Endodermal cell (in vitro differentiated cells): ENCODE results near the gene FAM163A. TPM values are rescaled to one million over a fixed set of nuclear protein-coding genes. Genes with fewer than 3 reads are reported as not detected.

Source experiments
- DNase-seq: peaks from one replicate; pipeline ENCODE4 v3.0.0-alpha.2; 2017
- H3K27ac ChIP-seq: 2 replicates; pipeline ENCODE4 v1.5.1; 2013; ENCODE audit warnings: mild to moderate bottlenecking, low read depth, low read length, moderate library complexity
- H3K27me3 ChIP-seq: 2 replicates; pipeline ENCODE4 v1.6.1; 2013; ENCODE audit warnings: mild to moderate bottlenecking, low read length, moderate library complexity; ENCODE audit not compliant: insufficient read depth, control insufficient read depth, poor library complexity, severe bottlenecking
- H3K36me3 ChIP-seq: 2 replicates; pipeline ENCODE4 v1.7.0; 2013; ENCODE audit warnings: mild to moderate bottlenecking, low read length, moderate library complexity; ENCODE audit not compliant: control insufficient read depth, insufficient read depth
- H3K4me1 ChIP-seq: one replicate; pipeline ENCODE4 v1.7.0; 2013; ENCODE audit warnings: low read length; ENCODE audit not compliant: control insufficient read depth, insufficient read depth
- H3K4me3 ChIP-seq: 2 replicates; pipeline ENCODE4 v1.5.1; 2013; ENCODE audit warnings: mild to moderate bottlenecking, low read length, moderate library complexity
- H3K9ac ChIP-seq: 2 replicates; pipeline ENCODE4 v1.6.1; 2013; ENCODE audit warnings: mild to moderate bottlenecking, low read length, moderate library complexity; ENCODE audit not compliant: poor library complexity, severe bottlenecking; ENCODE audit errors: extremely low read depth
- H3K9me3 ChIP-seq: 2 replicates; pipeline ENCODE4 v1.6.1; 2013; ENCODE audit warnings: mild to moderate bottlenecking, low read length, moderate library complexity; ENCODE audit not compliant: control insufficient read depth
- H3K27ac Mint-ChIP-seq: 2 replicates; pipeline ENCODE4 v1.8.0; 2020; ENCODE audit warnings: mixed read lengths
- H3K27me3 Mint-ChIP-seq: 2 replicates; pipeline ENCODE4 v1.8.0; 2021; ENCODE audit warnings: mild to moderate bottlenecking, mixed read lengths; ENCODE audit not compliant: insufficient read depth
- H3K36me3 Mint-ChIP-seq: 2 replicates; pipeline ENCODE4 v1.8.0; 2020; ENCODE audit warnings: low read depth, mixed read lengths
- H3K4me1 Mint-ChIP-seq: 2 replicates; pipeline ENCODE4 v1.8.0; 2020; ENCODE audit warnings: mixed read lengths
- H3K4me3 Mint-ChIP-seq: 2 replicates; pipeline ENCODE4 v1.8.0; 2020; ENCODE audit warnings: mild to moderate bottlenecking, moderate library complexity, mixed read lengths
- H3K9me3 Mint-ChIP-seq: 2 replicates; pipeline ENCODE4 v1.8.0; 2020; ENCODE audit warnings: mild to moderate bottlenecking, mixed read lengths
- WGBS, 2 experiments: methylation state at CpG; one replicate each; pipeline versions ENCODE4 v1.1.5 to v1.1.7; 2013; ENCODE audit warnings: missing lambda C conversion rate in 2 of 2, mixed read lengths in 1 of 2; ENCODE audit not compliant: insufficient coverage in 1 of 2, insufficient read length in 1 of 2; 5-methylcytosine and 5-hydroxymethylcytosine counted together
- total RNA-seq, 2 donors: library from RNA; stranded (reverse); fragmentation: NEBNext Ultra II Directional in 1 of 2; extraction: Animal tissue kit (Norgen Biotek cat#: 25700) in 1 of 2; gene quantifications; 2 replicates in 1 of 2; 3 replicates in 1 of 2; pipeline ENCODE4 v1.2.1, GENCODE V29; 2021
- TF ChIP-seq, protein P1 (sequence below): fragments of 200-600 bp; sonication (generic); conservative IDR thresholded peaks from 2 replicates; pipeline ENCODE4 v1.5.0; 2021; ENCODE audit warnings: antibody characterized with exemption, mild to moderate bottlenecking

The FAM163A gene
- total RNA-seq, 2 donors from 2014 or later, result not detected

DNA sequence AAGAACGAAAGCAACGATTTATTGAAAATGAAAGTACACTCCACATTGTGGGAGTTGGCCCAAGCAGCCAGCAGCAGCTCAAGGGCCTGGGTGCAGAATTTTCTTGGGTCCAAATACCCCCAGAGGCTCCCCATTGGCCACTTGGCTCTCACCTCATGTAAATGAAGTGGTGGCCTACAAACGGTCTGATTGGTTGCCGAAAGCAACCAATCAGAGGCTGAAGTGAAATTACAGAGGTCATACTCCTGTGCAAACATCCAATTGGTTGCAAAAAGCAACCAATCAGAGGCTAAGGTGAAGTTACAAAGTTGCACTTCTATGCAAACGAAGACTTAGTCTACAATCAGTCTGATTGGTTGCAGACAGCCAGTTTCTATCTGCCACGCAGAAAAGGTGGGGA, 31.9 kb downstream of the FAM163A start:
- WGBS, 2 experiments, result 92 to 95% methylated on average over 6 of the region's 6 CpGs
- TF ChIP-seq, protein P1, sequence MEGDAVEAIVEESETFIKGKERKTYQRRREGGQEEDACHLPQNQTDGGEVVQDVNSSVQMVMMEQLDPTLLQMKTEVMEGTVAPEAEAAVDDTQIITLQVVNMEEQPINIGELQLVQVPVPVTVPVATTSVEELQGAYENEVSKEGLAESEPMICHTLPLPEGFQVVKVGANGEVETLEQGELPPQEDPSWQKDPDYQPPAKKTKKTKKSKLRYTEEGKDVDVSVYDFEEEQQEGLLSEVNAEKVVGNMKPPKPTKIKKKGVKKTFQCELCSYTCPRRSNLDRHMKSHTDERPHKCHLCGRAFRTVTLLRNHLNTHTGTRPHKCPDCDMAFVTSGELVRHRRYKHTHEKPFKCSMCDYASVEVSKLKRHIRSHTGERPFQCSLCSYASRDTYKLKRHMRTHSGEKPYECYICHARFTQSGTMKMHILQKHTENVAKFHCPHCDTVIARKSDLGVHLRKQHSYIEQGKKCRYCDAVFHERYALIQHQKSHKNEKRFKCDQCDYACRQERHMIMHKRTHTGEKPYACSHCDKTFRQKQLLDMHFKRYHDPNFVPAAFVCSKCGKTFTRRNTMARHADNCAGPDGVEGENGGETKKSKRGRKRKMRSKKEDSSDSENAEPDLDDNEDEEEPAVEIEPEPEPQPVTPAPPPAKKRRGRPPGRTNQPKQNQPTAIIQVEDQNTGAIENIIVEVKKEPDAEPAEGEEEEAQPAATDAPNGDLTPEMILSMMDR, result no peak
- DNase-seq, result no peak
- Mint-ChIP-seq H3K27me3 (no peaks in the 10 kb centered on the region), H3K4me1 (no peaks in the 10 kb centered on the region), H3K9me3 (no peaks in the 10 kb centered on the region), H3K36me3 (no peaks in the 10 kb centered on the region), H3K4me3 (no peak overlapping the region), H3K27ac (no peak overlapping the region)
- no peak overlapping the region for H3K9ac ChIP-seq
- no peaks in the 10 kb centered on the region for H3K27me3 ChIP-seq
- no peaks in the 10 kb centered on the region for H3K9me3 ChIP-seq
- no peak overlapping the region for H3K4me3 ChIP-seq
- no peaks in the 10 kb centered on the region for H3K4me1 ChIP-seq
- H3K36me3 ChIP-seq, result no peaks in the 10 kb centered on the region
- no peak overlapping the region for H3K27ac ChIP-seq

DNA sequence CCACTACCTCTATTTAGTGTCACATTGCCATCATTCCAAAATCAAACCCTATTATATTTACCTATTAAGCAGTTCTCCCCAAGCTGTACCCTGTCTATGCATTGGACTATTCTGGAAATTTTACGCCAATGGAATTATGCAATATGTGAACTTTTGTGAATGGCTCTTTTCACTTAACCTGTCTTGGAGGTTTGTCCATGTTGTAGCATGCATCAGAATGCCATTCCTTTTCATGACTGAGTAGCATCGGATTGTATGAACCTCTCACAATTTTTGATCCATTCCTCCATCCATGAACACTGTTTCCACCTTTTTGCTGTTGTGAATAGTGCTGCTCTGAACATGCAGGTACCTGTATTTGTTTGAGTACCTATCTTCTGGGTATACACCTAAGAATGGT, 33.7 kb downstream of the FAM163A start:
- no peaks in the 10 kb centered on the region for H3K9me3 Mint-ChIP-seq
- Histone ChIP-seq H3K4me1 (no peaks in the 10 kb centered on the region), H3K9me3 (no peaks in the 10 kb centered on the region), H3K27ac (no peak overlapping the region), H3K4me3 (no peak overlapping the region), H3K27me3 (no peaks in the 10 kb centered on the region), H3K36me3 (no peaks in the 10 kb centered on the region), H3K9ac (no peak overlapping the region)
- no peaks in the 10 kb centered on the region for H3K4me1 Mint-ChIP-seq
- no peak overlapping the region for H3K4me3 Mint-ChIP-seq
- H3K27me3 Mint-ChIP-seq, result no peaks in the 10 kb centered on the region
- no peak for DNase-seq
- TF ChIP-seq, protein P1, result no peak
- no peak overlapping the region for H3K27ac Mint-ChIP-seq
- no peaks in the 10 kb centered on the region for H3K36me3 Mint-ChIP-seq
- WGBS, 2 experiments, result 82 to 96% methylated on average over 1 to 2 of the region's 2 CpGs

DNA sequence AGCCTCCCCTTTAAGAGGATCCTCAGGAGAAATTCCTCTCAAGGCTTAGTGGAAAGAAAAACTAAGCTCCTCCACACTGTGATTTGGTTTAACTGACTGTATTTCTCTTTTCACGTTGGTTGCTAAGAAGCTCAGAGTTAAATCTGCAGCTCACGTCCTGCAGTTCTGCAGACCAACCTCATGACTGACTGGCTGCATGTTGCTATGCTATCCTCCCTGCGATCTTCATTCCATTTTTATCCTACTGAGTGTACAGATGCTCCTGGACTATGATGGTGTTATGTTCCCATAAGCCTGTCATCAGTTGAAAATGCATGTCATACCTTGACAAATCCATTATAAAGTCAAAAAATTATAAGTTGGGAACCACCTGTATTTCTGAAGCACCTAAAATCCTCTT, 34.6 kb downstream of the FAM163A start:
- no peak overlapping the region for H3K4me3 Mint-ChIP-seq
- Histone ChIP-seq H3K27ac (no peak overlapping the region), H3K9ac (no peak overlapping the region), H3K27me3 (no peaks in the 10 kb centered on the region), H3K9me3 (no peaks in the 10 kb centered on the region), H3K36me3 (no peaks in the 10 kb centered on the region), H3K4me1 (no peaks in the 10 kb centered on the region), H3K4me3 (no peak overlapping the region)
- no peaks in the 10 kb centered on the region for H3K4me1 Mint-ChIP-seq
- no peaks in the 10 kb centered on the region for H3K27me3 Mint-ChIP-seq
- H3K27ac Mint-ChIP-seq, result no peak overlapping the region
- no peaks in the 10 kb centered on the region for H3K9me3 Mint-ChIP-seq
- TF ChIP-seq, protein P1, result no peak
- DNase-seq, result no peak
- H3K36me3 Mint-ChIP-seq, result no peaks in the 10 kb centered on the region
- WGBS, 2 experiments, result 83 to 91% methylated on average over 3 of the region's 3 CpGs
